HEK293 (cell line): Measurements from ENCODE around the gene ZNF646.

Source experiments
- CTCF ChIP-seq: fragments of 450-650 bp; formaldehyde crosslinking; IDR thresholded peaks from 2 replicates; pipeline ENCODE4 v1.5.1; 2016; ENCODE audit warnings: missing biosample characterization, missing genetic modification characterization
- HOXA7 ChIP-seq: sonication (generic); formaldehyde crosslinking; IDR thresholded peaks from 2 replicates; pipeline ENCODE4 v1.8.1; 2022; ENCODE audit warnings: missing genetic modification reagents, borderline replicate concordance
- HOXC10 ChIP-seq: sonication (generic); formaldehyde crosslinking; IDR thresholded peaks from 2 replicates; pipeline ENCODE4 v1.8.1; 2023; ENCODE audit warnings: mild to moderate bottlenecking, missing genetic modification reagents
- IKZF3 ChIP-seq: fragments of 450-650 bp; IDR thresholded peaks from 2 replicates; pipeline ENCODE4 v1.5.0; 2018; ENCODE audit warnings: missing biosample characterization, mild to moderate bottlenecking, missing genetic modification characterization, moderate library complexity
- KLF10 ChIP-seq: fragments of 450-650 bp; IDR thresholded peaks from 2 replicates; pipeline ENCODE4 v1.5.1; 2018; ENCODE audit warnings: missing biosample characterization, mild to moderate bottlenecking, missing genetic modification characterization
- MYNN ChIP-seq: fragments of 450-650 bp; formaldehyde crosslinking; IDR thresholded peaks from 2 replicates; pipeline ENCODE4 v1.5.1; 2016; ENCODE audit warnings: missing biosample characterization, missing genetic modification characterization, borderline replicate concordance
- SP2 ChIP-seq: fragments of 450-650 bp; formaldehyde crosslinking; IDR thresholded peaks from 2 replicates; pipeline ENCODE4 v1.5.1; 2016; ENCODE audit warnings: missing biosample characterization, missing genetic modification characterization
- SP3 ChIP-seq: fragments of 450-650 bp; formaldehyde crosslinking; IDR thresholded peaks from 2 replicates; pipeline ENCODE4 v1.5.1; 2016; ENCODE audit warnings: missing biosample characterization, missing genetic modification characterization
- ZNF132 ChIP-seq: fragments of 450-650 bp; formaldehyde crosslinking; IDR thresholded peaks from 2 replicates; pipeline ENCODE4 v1.5.1; 2017; ENCODE audit warnings: missing biosample characterization, missing genetic modification characterization, borderline replicate concordance
- ZNF16 ChIP-seq: fragments of 450-650 bp; formaldehyde crosslinking; IDR thresholded peaks from 2 replicates; pipeline ENCODE4 v1.5.1; 2016; ENCODE audit warnings: low read depth, missing biosample characterization, missing genetic modification characterization
- ZNF169 ChIP-seq: fragments of 450-650 bp; formaldehyde crosslinking; IDR thresholded peaks from 2 replicates; pipeline ENCODE4 v1.5.1; 2016; ENCODE audit warnings: missing biosample characterization, missing genetic modification characterization
- ZNF184 ChIP-seq: fragments of 450-650 bp; IDR thresholded peaks from 2 replicates; pipeline ENCODE4 v1.5.1; 2018; ENCODE audit warnings: missing biosample characterization, mild to moderate bottlenecking, missing genetic modification characterization
- ZNF223 ChIP-seq: fragments of 450-650 bp; formaldehyde crosslinking; IDR thresholded peaks from 2 replicates; pipeline ENCODE4 v1.5.1; 2016; ENCODE audit warnings: missing biosample characterization, missing genetic modification characterization
- ZNF324 ChIP-seq: fragments of 450-650 bp; formaldehyde crosslinking; IDR thresholded peaks from 2 replicates; pipeline ENCODE4 v1.5.1; 2016; ENCODE audit warnings: missing biosample characterization, missing genetic modification characterization
- ZNF362 ChIP-seq: fragments of 450-650 bp; formaldehyde crosslinking; IDR thresholded peaks from 2 replicates; pipeline ENCODE4 v1.5.1; 2016; ENCODE audit warnings: missing biosample characterization, missing genetic modification characterization
- ZNF423 ChIP-seq: fragments of 450-650 bp; formaldehyde crosslinking; IDR thresholded peaks from 2 replicates; pipeline ENCODE4 v1.5.1; 2016; ENCODE audit warnings: missing biosample characterization, missing genetic modification characterization
- ZNF513 ChIP-seq: fragments of 450-650 bp; IDR thresholded peaks from 2 replicates; pipeline ENCODE4 v1.5.1; 2018; ENCODE audit warnings: missing biosample characterization, missing genetic modification characterization
- ZNF621 ChIP-seq: fragments of 450-650 bp; formaldehyde crosslinking; IDR thresholded peaks from 2 replicates; pipeline ENCODE4 v1.5.1; 2017; ENCODE audit warnings: missing biosample characterization, missing genetic modification characterization
- ZNF623 ChIP-seq: fragments of 450-650 bp; formaldehyde crosslinking; IDR thresholded peaks from 2 replicates; pipeline ENCODE4 v1.5.1; 2016; ENCODE audit warnings: missing biosample characterization, missing genetic modification characterization
- ZNF626 ChIP-seq: fragments of 450-650 bp; sonication (Bioruptor Pico); formaldehyde crosslinking; IDR thresholded peaks from 2 replicates; pipeline ENCODE4 v1.5.1; 2018; ENCODE audit warnings: missing biosample characterization, missing genetic modification characterization, inconsistent platforms
- ZNF639 ChIP-seq: fragments of 450-650 bp; formaldehyde crosslinking; IDR thresholded peaks from 2 replicates; pipeline ENCODE4 v1.5.1; 2016; ENCODE audit warnings: missing biosample characterization, missing genetic modification characterization
- ZNF843 ChIP-seq: fragments of 450-650 bp; formaldehyde crosslinking; IDR thresholded peaks from 2 replicates; pipeline ENCODE4 v1.5.1; 2016; ENCODE audit warnings: missing biosample characterization, missing genetic modification characterization
- ZSCAN16 ChIP-seq: fragments of 450-650 bp; formaldehyde crosslinking; IDR thresholded peaks from 2 replicates; pipeline ENCODE4 v1.5.1; 2016; ENCODE audit warnings: missing biosample characterization, missing genetic modification characterization
- TF ChIP-seq, protein P1 (sequence below): fragments of 450-650 bp; formaldehyde crosslinking; conservative IDR thresholded peaks from 2 replicates; pipeline ENCODE4 v1.5.1; 2016; ENCODE audit warnings: low read depth, missing biosample characterization, missing genetic modification characterization
- TF ChIP-seq, protein P2 (sequence below): fragments of 450-650 bp; formaldehyde crosslinking; IDR thresholded peaks from 2 replicates; pipeline ENCODE4 v1.5.1; 2017; ENCODE audit warnings: missing biosample characterization, missing genetic modification characterization
- TF ChIP-seq, protein P3 (sequence below): fragments of 450-650 bp; formaldehyde crosslinking; IDR thresholded peaks from 2 replicates; pipeline ENCODE4 v1.5.1; 2016; ENCODE audit warnings: missing biosample characterization, missing genetic modification characterization

Gene ZNF646

GRCh38 chr16:31117384-31118222, 43.4 kb downstream of the ZNF646 start, which contains the start of gene KAT8 (continued):
- TF ChIP-seq HOXC10 (CRISPR knock-in tag) (no peak), ZNF132 (tag by site-specific recombination) (no peak), ZNF184 (tag by site-specific recombination) (no peak), ZNF362 (tag by site-specific recombination) (no peak), ZNF513 (tag by site-specific recombination) (no peak), MYNN (no peak), ZNF16 (tag by site-specific recombination) (no peak), IKZF3 (tag by site-specific recombination) (0 out of 2 replicates have a peak, but pooled peaks have one; percentile 40), ZNF626 (tag by site-specific recombination) (no peak), ZNF639 (tag by site-specific recombination) (no peak), ZNF423 (no peak), HOXA7 (CRISPR knock-in tag) (no peak), ZNF324 (tag by site-specific recombination) (no peak), ZNF223 (tag by site-specific recombination) (no peak), ZNF169 (tag by site-specific recombination) (no peak), ZNF623 (tag by site-specific recombination) (peak; percentile 78), ZSCAN16 (tag by site-specific recombination) (no peak), SP2 (tag by site-specific recombination) (peak; percentile 93), CTCF (tag by site-specific recombination) (no peak), ZNF621 (no peak), SP3 (tag by site-specific recombination) (peak; percentile 88), ZNF843 (tag by site-specific recombination) (no peak), KLF10 (tag by site-specific recombination) (peak; percentile 60; the same call in 1 of the 2 replicates)
- TF ChIP-seq, protein P1, sequence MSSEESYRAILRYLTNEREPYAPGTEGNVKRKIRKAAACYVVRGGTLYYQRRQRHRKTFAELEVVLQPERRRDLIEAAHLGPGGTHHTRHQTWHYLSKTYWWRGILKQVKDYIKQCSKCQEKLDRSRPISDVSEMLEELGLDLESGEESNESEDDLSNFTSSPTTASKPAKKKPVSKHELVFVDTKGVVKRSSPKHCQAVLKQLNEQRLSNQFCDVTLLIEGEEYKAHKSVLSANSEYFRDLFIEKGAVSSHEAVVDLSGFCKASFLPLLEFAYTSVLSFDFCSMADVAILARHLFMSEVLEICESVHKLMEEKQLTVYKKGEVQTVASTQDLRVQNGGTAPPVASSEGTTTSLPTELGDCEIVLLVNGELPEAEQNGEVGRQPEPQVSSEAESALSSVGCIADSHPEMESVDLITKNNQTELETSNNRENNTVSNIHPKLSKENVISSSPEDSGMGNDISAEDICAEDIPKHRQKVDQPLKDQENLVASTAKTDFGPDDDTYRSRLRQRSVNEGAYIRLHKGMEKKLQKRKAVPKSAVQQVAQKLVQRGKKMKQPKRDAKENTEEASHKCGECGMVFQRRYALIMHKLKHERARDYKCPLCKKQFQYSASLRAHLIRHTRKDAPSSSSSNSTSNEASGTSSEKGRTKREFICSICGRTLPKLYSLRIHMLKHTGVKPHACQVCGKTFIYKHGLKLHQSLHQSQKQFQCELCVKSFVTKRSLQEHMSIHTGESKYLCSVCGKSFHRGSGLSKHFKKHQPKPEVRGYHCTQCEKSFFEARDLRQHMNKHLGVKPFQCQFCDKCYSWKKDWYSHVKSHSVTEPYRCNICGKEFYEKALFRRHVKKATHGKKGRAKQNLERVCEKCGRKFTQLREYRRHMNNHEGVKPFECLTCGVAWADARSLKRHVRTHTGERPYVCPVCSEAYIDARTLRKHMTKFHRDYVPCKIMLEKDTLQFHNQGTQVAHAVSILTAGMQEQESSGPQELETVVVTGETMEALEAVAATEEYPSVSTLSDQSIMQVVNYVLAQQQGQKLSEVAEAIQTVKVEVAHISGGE (tag by site-specific recombination) = peak; percentile 88
- TF ChIP-seq, protein P2, sequence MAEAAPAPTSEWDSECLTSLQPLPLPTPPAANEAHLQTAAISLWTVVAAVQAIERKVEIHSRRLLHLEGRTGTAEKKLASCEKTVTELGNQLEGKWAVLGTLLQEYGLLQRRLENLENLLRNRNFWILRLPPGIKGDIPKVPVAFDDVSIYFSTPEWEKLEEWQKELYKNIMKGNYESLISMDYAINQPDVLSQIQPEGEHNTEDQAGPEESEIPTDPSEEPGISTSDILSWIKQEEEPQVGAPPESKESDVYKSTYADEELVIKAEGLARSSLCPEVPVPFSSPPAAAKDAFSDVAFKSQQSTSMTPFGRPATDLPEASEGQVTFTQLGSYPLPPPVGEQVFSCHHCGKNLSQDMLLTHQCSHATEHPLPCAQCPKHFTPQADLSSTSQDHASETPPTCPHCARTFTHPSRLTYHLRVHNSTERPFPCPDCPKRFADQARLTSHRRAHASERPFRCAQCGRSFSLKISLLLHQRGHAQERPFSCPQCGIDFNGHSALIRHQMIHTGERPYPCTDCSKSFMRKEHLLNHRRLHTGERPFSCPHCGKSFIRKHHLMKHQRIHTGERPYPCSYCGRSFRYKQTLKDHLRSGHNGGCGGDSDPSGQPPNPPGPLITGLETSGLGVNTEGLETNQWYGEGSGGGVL = no peak
- TF ChIP-seq, protein P3, sequence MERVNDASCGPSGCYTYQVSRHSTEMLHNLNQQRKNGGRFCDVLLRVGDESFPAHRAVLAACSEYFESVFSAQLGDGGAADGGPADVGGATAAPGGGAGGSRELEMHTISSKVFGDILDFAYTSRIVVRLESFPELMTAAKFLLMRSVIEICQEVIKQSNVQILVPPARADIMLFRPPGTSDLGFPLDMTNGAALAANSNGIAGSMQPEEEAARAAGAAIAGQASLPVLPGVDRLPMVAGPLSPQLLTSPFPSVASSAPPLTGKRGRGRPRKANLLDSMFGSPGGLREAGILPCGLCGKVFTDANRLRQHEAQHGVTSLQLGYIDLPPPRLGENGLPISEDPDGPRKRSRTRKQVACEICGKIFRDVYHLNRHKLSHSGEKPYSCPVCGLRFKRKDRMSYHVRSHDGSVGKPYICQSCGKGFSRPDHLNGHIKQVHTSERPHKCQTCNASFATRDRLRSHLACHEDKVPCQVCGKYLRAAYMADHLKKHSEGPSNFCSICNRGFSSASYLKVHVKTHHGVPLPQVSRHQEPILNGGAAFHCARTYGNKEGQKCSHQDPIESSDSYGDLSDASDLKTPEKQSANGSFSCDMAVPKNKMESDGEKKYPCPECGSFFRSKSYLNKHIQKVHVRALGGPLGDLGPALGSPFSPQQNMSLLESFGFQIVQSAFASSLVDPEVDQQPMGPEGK (tag by site-specific recombination) = no peak
